Measurements from ENCODE around the gene TAF4.

The TAF4 gene

GRCh38 chr20:62025832-62026563 lies 39.7 kb downstream of the TAF4 start:
- Histone ChIP-seq H3K4me3 (no peak overlapping the region), H3K27ac (no peak overlapping the region)
- no peak for DNase-seq (ENCODE audit: low spot score)
- TF ChIP-seq CTCF (IDR thresholded peaks at IDR 0.05) = no peak

GRCh38 chr20:62025394-62025793 lies 40.3 kb downstream of the TAF4 start:
- TF ChIP-seq CTCF (IDR thresholded peaks at IDR 0.05) = no peak
- Histone ChIP-seq H3K4me3 (no peak overlapping the region), H3K27ac (no peak overlapping the region)
- DNase-seq (ENCODE audit: low spot score) = no peak

- Histone ChIP-seq H3K27ac (no peak overlapping the region), H3K4me3 (no peak overlapping the region)
- no peak for TF ChIP-seq CTCF (IDR thresholded peaks at IDR 0.05)
- no peak for DNase-seq (ENCODE audit: low spot score)
Observed at GRCh38 chr20:62023935-62024334, 41.7 kb downstream of the TAF4 start.

- DNase-seq (ENCODE audit: low spot score) = no peak
- H3K27ac ChIP-seq = no peak overlapping the region
- TF ChIP-seq CTCF (IDR thresholded peaks at IDR 0.05) = no peak
Observed at GRCh38 chr20:62022575-62023139, 43.0 kb downstream of the TAF4 start.

GRCh38 chr20:62021793-62022385 lies 43.8 kb downstream of the TAF4 start:
- no peak for DNase-seq (ENCODE audit: low spot score)
- H3K27ac ChIP-seq = no peak overlapping the region
- no peak for TF ChIP-seq CTCF (IDR thresholded peaks at IDR 0.05)
- H3K4me3 ChIP-seq = no peak overlapping the region

More at GRCh38 chr20:62022575-62023139, 43.0 kb downstream of the TAF4 start:
- H3K4me3 ChIP-seq = no peak overlapping the region

GRCh38 chr20:62020935-62021701 lies 44.6 kb downstream of the TAF4 start:
- Histone ChIP-seq H3K4me3 (peak overlapping the region; percentile 10), H3K27ac (no peak overlapping the region)
- no peak for TF ChIP-seq CTCF (IDR thresholded peaks at IDR 0.05)
- DNase-seq (ENCODE audit: low spot score) = no peak

All from coronary artery (tissue), 2 donors.